ENCODE data around the gene YEATS4.

DNA sequence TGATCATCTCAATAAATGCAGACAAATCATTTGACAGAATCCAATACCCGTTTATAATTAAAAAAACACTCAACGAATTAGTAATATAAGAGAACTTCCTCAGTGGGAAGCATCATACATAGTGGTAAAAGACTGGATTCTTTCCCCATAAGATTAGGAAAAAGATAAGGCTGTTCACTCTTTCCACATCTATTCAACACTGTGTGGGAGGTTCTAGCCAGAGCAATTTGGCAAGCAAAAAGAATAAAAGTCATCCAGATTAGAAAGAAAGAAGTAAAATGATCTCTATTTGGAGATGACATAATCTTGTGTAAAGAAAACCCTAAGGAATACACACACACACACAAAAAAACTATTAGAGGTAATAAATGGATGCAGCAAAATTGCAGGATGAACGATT lies 38.4 kb downstream of the YEATS4 start:
- TF ChIP-seq, protein P1, sequence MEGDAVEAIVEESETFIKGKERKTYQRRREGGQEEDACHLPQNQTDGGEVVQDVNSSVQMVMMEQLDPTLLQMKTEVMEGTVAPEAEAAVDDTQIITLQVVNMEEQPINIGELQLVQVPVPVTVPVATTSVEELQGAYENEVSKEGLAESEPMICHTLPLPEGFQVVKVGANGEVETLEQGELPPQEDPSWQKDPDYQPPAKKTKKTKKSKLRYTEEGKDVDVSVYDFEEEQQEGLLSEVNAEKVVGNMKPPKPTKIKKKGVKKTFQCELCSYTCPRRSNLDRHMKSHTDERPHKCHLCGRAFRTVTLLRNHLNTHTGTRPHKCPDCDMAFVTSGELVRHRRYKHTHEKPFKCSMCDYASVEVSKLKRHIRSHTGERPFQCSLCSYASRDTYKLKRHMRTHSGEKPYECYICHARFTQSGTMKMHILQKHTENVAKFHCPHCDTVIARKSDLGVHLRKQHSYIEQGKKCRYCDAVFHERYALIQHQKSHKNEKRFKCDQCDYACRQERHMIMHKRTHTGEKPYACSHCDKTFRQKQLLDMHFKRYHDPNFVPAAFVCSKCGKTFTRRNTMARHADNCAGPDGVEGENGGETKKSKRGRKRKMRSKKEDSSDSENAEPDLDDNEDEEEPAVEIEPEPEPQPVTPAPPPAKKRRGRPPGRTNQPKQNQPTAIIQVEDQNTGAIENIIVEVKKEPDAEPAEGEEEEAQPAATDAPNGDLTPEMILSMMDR (IDR thresholded peaks at IDR 0.05), result no peak
- no peak for TF ChIP-seq TCF7L2 (IDR thresholded peaks at IDR 0.05; ENCODE audit: low read depth, low read length)
- TF ChIP-seq POLR2AphosphoS5 (IDR thresholded peaks at IDR 0.05; ENCODE audit: low read depth, low read length), result no peak

All from Panc1 (cell line).